GM21515 (cell line): Measurements from ENCODE around the gene MAPKAP1.
"Not testable (repeated sequence)": the region's sequence is repeated elsewhere in the genome, so short reads cannot be mapped to it uniquely, and the experiment has no call there.

Experiments used
- ATAC-seq: cut with Tn5 transposase; IDR thresholded peaks from one replicate; pipeline ENCODE4 v1.9.1; 2021; ENCODE audit not compliant: unreplicated experiment

The MAPKAP1 gene

DNA sequence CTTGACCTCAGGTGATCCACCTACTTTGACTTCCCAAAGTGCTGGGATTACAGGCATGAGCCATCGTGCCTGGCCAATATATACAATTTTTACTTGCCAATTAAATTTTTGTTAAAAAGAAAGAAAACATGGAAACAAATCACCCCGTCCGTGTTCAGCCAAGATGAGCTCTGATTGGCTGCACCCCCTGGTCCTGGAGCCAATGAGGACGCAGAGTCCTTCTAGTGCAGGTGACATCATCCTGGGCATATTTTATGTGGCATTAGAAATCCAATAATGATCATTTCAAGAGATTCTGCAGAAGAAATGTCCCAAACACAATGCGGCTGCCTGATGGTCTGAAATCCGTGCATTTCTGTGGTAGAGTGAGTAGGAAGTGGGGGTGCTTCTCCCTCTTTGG lies 285.8 kb downstream of the MAPKAP1 start:
- ATAC-seq, result no peak

- no peak for ATAC-seq
These were observed 288.6 kb downstream of the MAPKAP1 start for GRCh38 chr9:125418404-125418803.

- no peak for ATAC-seq
These were observed 290.5 kb downstream of the MAPKAP1 start for GRCh38 chr9:125416517-125416916.

DNA sequence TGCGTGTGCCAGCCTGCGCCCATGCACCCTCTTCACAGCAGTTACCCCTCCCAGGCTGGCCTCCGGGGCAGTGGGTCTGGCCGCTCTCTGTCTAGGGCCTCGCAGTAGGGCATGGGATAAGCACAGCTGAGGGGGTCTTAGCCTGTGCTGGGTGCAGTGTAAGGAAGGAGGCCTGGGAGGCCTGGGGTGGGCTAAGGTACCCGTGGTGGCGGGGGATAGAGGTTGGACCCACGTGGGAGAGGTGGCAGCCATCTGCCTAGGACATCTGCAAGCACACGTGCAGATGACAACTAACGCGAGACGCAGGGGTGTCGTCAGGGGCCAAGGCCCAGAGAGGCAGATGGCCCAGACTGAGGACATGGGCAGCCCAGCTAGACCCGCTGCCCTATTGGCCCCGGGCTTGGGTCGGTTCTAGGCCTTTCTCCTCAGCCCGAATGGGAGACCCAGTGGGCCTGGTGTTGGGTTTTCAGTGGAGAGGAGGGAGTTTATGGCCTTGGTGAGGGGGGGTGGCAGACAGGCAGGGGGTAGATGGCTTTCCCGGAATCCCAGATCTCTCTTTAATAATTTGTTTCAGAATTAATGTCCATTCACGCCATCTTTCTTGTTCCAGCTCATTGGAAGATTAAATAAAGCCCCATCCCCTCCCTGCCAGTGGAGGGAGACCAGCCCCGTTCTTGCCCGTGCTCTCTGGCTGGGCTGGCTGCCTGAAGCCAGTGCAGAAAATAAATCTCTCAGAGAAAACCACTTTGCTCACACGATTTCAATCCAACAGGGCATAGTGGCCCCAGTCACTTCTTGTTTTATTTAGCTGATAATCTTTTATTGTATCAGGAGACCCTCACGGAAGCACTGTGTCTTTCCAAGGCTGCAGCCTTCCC lies 291.2 kb downstream of the MAPKAP1 start:
- ATAC-seq, result no peak

DNA sequence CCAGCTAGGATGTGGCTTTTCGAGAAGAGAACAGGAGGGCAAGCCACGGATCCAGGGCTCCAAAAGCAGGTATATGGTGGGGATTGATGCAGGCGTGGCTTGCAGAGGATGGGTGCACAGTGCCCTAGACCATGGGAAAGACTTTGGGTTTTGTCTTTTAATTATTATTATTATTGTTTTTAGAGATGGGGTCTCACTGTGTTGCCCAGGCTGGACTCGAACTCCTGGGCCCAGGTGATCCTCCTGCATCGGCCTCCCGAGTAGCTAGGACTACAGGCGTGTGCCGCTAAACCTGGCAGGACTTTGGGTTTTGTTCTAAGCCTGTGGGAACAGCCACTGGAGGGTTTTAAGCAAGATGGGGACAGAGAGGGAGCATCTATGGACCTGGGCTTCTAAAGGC lies 293.4 kb downstream of the MAPKAP1 start:
- ATAC-seq, result no peak

- ATAC-seq, result no peak
These were observed 294.8 kb downstream of the MAPKAP1 start for GRCh38 chr9:125412166-125412565.

- ATAC-seq, result no peak
These were observed 295.7 kb downstream of the MAPKAP1 start for GRCh38 chr9:125411171-125411756.

GRCh38 chr9:125410522-125410894 lies 296.5 kb downstream of the MAPKAP1 start:
- ATAC-seq, result no peak

- no peak for ATAC-seq
These were observed 297.1 kb downstream of the MAPKAP1 start for GRCh38 chr9:125409637-125410521.

DNA sequence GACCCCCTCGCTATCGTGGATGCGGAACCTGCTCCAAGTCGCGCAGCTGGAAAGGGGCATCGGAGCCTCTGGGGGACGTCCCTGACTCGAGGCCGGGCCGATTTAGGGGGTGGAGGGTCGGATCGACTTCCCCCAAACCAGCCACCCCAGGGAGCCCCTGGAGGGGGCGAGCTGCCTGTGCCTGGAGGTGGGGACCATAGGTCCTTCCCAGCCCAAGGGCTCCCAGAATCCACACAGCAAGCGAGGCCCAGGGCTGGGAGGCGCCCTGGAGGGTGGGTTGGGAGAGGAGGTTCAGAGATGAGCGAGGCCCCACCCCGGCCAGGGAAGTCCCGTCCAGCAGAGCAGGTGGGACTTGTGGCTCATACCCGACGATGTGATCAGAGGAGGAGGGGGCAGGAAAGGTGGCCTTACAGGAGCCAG lies 297.8 kb downstream of the MAPKAP1 start:
- no peak for ATAC-seq

GRCh38 chr9:125407974-125408900 lies 298.8 kb downstream of the MAPKAP1 start:
- no peak for ATAC-seq

- no peak for ATAC-seq
These were observed 299.5 kb downstream of the MAPKAP1 start for GRCh38 chr9:125407432-125407973.

- no peak for ATAC-seq
These were observed 300.3 kb downstream of the MAPKAP1 start for GRCh38 chr9:125406810-125407087.

DNA sequence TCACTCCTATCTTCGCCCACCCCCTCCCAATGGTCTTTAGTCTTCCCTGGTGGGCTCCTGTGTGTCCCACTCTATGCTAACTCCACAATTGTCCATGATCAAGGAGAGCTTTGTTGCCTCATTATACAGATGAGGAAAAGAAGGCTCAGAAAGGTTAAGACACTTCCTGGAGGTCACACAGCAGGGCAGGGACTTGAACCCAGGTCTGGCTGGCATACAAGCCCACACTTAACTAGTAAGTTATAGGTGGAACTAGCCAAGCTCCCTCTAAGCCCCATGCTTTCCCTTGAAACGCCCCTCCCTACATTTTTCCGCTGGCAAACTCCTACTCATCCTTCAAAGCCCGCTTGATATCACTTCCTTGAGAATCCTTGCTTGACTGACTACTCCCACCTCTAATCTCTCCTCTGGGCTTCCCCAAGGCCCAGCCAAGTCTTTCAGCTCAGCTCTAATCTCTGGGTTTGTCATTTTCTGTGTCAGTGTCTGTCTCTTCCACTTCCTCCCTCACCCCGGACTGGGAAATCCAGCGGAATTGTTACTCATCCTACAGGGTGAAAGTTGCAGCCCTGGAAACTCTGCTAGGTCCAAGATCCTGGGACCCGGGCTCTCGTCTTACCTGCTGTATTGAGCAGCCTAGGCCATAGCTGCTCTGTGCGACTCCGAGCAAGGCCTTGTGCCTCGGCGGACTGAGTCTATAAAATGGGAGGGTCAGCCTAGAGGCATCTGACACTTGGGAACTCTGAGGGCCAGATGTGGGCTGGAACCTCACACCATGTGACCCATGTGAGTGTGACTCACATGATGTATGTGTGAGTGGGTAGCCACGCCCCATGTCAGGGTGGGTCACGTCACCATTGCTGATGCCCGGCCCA lies 300.8 kb downstream of the MAPKAP1 start:
- no peak for ATAC-seq

GRCh38 chr9:125404733-125405132 lies 302.3 kb downstream of the MAPKAP1 start:
- ATAC-seq, result no peak

GRCh38 chr9:125400725-125401716 lies 306.0 kb downstream of the MAPKAP1 start:
- no peak for ATAC-seq

- not testable (repeated sequence) for ATAC-seq
These were observed 306.8 kb downstream of the MAPKAP1 start for GRCh38 chr9:125400232-125400631.

GRCh38 chr9:125399666-125400065 lies 307.3 kb downstream of the MAPKAP1 start:
- no peak for ATAC-seq
